ENCODE data around the gene CPS1.

Gene CPS1

DNA sequence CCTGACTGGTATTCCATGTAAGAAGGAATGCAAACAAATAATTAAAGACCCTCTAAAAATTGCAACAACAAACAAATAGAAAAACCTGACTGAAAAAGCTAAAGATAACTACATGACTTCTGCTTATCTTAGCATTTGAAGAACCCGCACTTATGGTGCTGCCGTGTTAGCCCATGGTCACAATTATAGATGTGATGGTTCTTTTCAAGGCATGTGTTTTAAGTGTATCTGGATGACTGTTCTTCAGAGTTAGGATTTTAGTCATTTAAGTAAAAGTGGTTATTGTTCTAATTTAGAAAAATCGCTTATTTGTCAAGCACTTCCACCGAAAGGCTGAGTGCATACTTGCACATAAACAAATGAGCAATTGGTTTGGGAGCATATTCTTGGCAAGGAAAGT lies 77.3 kb downstream of the CPS1 start:
- no peaks in the 10 kb centered on the region for H4K20me1 ChIP-seq (ENCODE audit: insufficient read depth, low read length)
- TF ChIP-seq, protein P1, sequence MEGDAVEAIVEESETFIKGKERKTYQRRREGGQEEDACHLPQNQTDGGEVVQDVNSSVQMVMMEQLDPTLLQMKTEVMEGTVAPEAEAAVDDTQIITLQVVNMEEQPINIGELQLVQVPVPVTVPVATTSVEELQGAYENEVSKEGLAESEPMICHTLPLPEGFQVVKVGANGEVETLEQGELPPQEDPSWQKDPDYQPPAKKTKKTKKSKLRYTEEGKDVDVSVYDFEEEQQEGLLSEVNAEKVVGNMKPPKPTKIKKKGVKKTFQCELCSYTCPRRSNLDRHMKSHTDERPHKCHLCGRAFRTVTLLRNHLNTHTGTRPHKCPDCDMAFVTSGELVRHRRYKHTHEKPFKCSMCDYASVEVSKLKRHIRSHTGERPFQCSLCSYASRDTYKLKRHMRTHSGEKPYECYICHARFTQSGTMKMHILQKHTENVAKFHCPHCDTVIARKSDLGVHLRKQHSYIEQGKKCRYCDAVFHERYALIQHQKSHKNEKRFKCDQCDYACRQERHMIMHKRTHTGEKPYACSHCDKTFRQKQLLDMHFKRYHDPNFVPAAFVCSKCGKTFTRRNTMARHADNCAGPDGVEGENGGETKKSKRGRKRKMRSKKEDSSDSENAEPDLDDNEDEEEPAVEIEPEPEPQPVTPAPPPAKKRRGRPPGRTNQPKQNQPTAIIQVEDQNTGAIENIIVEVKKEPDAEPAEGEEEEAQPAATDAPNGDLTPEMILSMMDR (IDR thresholded peaks at IDR 0.05; ENCODE audit: low read length): no peak
- TF ChIP-seq EZH2 (IDR thresholded peaks at IDR 0.05; ENCODE audit: borderline replicate concordance, low read length): no peak
- H3K4me2 ChIP-seq (ENCODE audit: low read length): no peak overlapping the region
- H2AFZ ChIP-seq (ENCODE audit: low read length): no peak overlapping the region
- no peaks in the 10 kb centered on the region for H3K4me1 ChIP-seq (ENCODE audit: insufficient read depth, low read length, severe bottlenecking)
- no peak overlapping the region for H3K4me3 ChIP-seq (ENCODE audit: low read depth, low read length, poor library complexity, severe bottlenecking)
- no peaks in the 10 kb centered on the region for H3F3A ChIP-seq (ENCODE audit: insufficient read depth, low read length)
- no peaks in the 10 kb centered on the region for H3K9me3 ChIP-seq (ENCODE audit: low read length)
- H3K27me3 ChIP-seq (ENCODE audit: insufficient read depth, low read length): no peaks in the 10 kb centered on the region
- no peak overlapping the region for H3K9ac ChIP-seq (ENCODE audit: low read length)
- no peaks in the 10 kb centered on the region for H3K9me2 ChIP-seq (ENCODE audit: low read depth, low read length)
- H3K36me3 ChIP-seq (ENCODE audit: insufficient read depth, low read length): no peaks in the 10 kb centered on the region
- H3K27ac ChIP-seq (ENCODE audit: low read depth, low read length, poor library complexity, severe bottlenecking): no peak overlapping the region
- H3K79me2 ChIP-seq (ENCODE audit: insufficient read depth, low read length): no peaks in the 10 kb centered on the region

DNA sequence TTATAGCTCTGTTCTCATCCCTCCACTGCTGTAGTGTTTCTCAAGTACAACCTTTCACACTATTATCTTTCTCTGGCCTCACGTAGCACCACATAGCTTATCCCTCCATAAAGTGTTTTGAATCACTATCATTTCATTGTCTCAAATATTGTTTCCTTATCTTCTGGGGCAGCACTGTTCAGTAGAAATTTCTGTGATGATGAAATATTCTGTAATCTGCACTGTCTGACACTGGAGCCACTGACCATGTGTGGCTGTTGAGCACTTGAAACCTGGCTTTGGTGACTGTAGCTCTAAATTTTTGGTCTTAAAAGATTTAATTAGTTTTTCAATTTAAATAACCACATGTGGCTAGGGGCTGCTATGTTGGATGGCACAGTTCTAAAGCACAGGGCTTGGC lies 78.9 kb downstream of the CPS1 start:
- H3K79me2 ChIP-seq (ENCODE audit: insufficient read depth, low read length): no peaks in the 10 kb centered on the region
- H4K20me1 ChIP-seq (ENCODE audit: insufficient read depth, low read length): no peaks in the 10 kb centered on the region
- no peak overlapping the region for H3K9ac ChIP-seq (ENCODE audit: low read length)
- H3K9me3 ChIP-seq (ENCODE audit: low read length): no peaks in the 10 kb centered on the region
- H3K27ac ChIP-seq (ENCODE audit: low read depth, low read length, poor library complexity, severe bottlenecking): no peak overlapping the region
- no peak overlapping the region for H2AFZ ChIP-seq (ENCODE audit: low read length)
- no peaks in the 10 kb centered on the region for H3K4me1 ChIP-seq (ENCODE audit: insufficient read depth, low read length, severe bottlenecking)
- no peak overlapping the region for H3K4me3 ChIP-seq (ENCODE audit: low read depth, low read length, poor library complexity, severe bottlenecking)
- no peaks in the 10 kb centered on the region for H3K27me3 ChIP-seq (ENCODE audit: insufficient read depth, low read length)
- H3K36me3 ChIP-seq (ENCODE audit: insufficient read depth, low read length): no peaks in the 10 kb centered on the region
- H3F3A ChIP-seq (ENCODE audit: insufficient read depth, low read length): no peaks in the 10 kb centered on the region
- no peaks in the 10 kb centered on the region for H3K9me2 ChIP-seq (ENCODE audit: low read depth, low read length)
- H3K4me2 ChIP-seq (ENCODE audit: low read length): no peak overlapping the region
- TF ChIP-seq, protein P1 (IDR thresholded peaks at IDR 0.05; ENCODE audit: low read length): no peak
- TF ChIP-seq EZH2 (IDR thresholded peaks at IDR 0.05; ENCODE audit: borderline replicate concordance, low read length): no peak

DNA sequence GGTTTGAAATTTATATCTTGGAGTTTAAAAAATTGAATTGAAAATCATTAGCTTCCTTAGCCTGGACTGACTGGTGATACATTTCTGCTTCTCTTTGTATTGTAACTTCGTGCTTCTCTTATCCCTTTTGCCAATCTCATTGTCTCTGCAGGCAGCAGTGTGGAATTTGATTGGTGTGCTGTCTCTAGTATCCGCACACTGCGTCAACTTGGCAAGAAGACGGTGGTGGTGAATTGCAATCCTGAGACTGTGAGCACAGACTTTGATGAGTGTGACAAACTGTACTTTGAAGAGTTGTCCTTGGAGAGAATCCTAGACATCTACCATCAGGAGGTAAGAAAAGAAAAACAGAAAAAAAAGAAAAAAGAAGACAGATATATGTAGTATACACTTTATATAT lies 85.9 kb downstream of the CPS1 start:
- Histone ChIP-seq H3K9me2 (ENCODE audit: low read depth, low read length) (no peaks in the 10 kb centered on the region), H3K4me1 (ENCODE audit: insufficient read depth, low read length, severe bottlenecking) (no peaks in the 10 kb centered on the region), H3K4me3 (ENCODE audit: low read depth, low read length, poor library complexity, severe bottlenecking) (no peak overlapping the region), H3K36me3 (ENCODE audit: insufficient read depth, low read length) (no peaks in the 10 kb centered on the region), H3F3A (ENCODE audit: insufficient read depth, low read length) (no peaks in the 10 kb centered on the region), H3K79me2 (ENCODE audit: insufficient read depth, low read length) (no peaks in the 10 kb centered on the region), H3K9me3 (ENCODE audit: low read length) (no peaks in the 10 kb centered on the region), H3K4me2 (ENCODE audit: low read length) (no peak overlapping the region), H2AFZ (ENCODE audit: low read length) (no peak overlapping the region), H3K27ac (ENCODE audit: low read depth, low read length, poor library complexity, severe bottlenecking) (no peak overlapping the region), H4K20me1 (ENCODE audit: insufficient read depth, low read length) (no peaks in the 10 kb centered on the region), H3K9ac (ENCODE audit: low read length) (no peak overlapping the region), H3K27me3 (ENCODE audit: insufficient read depth, low read length) (no peaks in the 10 kb centered on the region)
- no peak for TF ChIP-seq EZH2 (IDR thresholded peaks at IDR 0.05; ENCODE audit: borderline replicate concordance, low read length)
- TF ChIP-seq, protein P1 (IDR thresholded peaks at IDR 0.05; ENCODE audit: low read length): no peak

Data from OCI-LY1 (cell line).